Measurements from ENCODE around the gene GNG7.

DNA sequence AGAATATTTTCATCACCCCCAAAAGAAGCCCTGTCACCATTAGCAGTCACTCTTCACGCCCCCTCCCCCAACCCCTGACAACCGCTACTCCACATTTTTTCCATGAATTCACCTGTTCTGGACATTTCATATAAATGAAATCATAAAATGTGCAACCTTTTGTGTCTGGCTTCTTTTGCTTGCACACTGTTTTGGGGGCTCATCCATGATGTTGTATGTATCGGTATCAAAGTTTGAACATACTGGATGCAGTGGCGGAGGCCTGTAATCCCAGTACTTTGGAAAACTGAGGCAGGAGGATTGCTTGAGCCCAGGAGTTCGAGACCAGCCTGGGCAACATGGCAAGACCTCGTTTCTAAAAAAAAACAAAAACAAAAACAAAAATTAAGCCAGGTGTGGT, 219.4 kb downstream of the GNG7 start:
- no peak for TF ChIP-seq POLR2A (IDR thresholded peaks at IDR 0.05; ENCODE audit: low read depth, low read length)
- TF ChIP-seq, protein P1, sequence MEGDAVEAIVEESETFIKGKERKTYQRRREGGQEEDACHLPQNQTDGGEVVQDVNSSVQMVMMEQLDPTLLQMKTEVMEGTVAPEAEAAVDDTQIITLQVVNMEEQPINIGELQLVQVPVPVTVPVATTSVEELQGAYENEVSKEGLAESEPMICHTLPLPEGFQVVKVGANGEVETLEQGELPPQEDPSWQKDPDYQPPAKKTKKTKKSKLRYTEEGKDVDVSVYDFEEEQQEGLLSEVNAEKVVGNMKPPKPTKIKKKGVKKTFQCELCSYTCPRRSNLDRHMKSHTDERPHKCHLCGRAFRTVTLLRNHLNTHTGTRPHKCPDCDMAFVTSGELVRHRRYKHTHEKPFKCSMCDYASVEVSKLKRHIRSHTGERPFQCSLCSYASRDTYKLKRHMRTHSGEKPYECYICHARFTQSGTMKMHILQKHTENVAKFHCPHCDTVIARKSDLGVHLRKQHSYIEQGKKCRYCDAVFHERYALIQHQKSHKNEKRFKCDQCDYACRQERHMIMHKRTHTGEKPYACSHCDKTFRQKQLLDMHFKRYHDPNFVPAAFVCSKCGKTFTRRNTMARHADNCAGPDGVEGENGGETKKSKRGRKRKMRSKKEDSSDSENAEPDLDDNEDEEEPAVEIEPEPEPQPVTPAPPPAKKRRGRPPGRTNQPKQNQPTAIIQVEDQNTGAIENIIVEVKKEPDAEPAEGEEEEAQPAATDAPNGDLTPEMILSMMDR (IDR thresholded peaks at IDR 0.05; ENCODE audit: extremely low read depth in 1 of 2, insufficient read depth in 1 of 2, low read depth in 1 of 2, low read length in 2 of 2), result no peak

Measured in endothelial cell of umbilical vein (primary cell).